ENCODE results near the gene MTMR12. TPM values are rescaled to one million over a fixed set of nuclear protein-coding genes. Genes with fewer than 3 reads are reported as not detected.

The MTMR12 gene
- total and polyA plus RNA-seq, 2 of the 13 experiments (the other 11 are each of a cell fraction or from before 2014, with no cell fraction given): 23.4 to 36.6 TPM

GRCh38 chr5:32255540-32255900 is 57.2 kb downstream of the MTMR12 start:
- no peaks in the 10 kb centered on the region for H3K9me3 ChIP-seq (ENCODE audit: low read length)
- no peak overlapping the region for H3K4me3 ChIP-seq (replicated peaks in 1 of 3; ENCODE audit: insufficient read depth in 1 of 3, low read depth in 2 of 3, low read length in 3 of 3)
- ChIA-PET CTCF (ENCODE audit: low intra/inter-chr PET ratio, low total read pairs) (no interaction called here), POLR2A (interaction anchor here (1.6 kb wide), 1 partner anchor 21 kb away, joined by 4 read pairs; no protein-coding TSS in a partner anchor)
- H4K20me1 ChIP-seq (ENCODE audit: insufficient read depth, low read length): no peaks in the 10 kb centered on the region
- in situ Hi-C loops (cut with HindIII; ENCODE audit: extremely low pct_ligation_motif_present, low pct_unique_long_range_greater_than_20kb): no loop called here
- H3K27me3 ChIP-seq (ENCODE audit: control insufficient read depth in 1 of 2, insufficient read depth in 2 of 2, low read length in 2 of 2): no peaks in the 10 kb centered on the region
- H2AFZ ChIP-seq (ENCODE audit: low read length): no peak overlapping the region
- H3K4me1 ChIP-seq (ENCODE audit: insufficient read depth, low read length): peaks cover 12% of the 10 kb centered on the region
- 100% methylated on average over 2 of the region's 2 CpGs for WGBS (ENCODE audit: low lambda C conversion rate)
- no peak overlapping the region for H3K4me2 ChIP-seq (ENCODE audit: low read depth, low read length)
- FAIRE-seq: no peak
- intact Hi-C loops (cut with micrococcal nuclease; ENCODE audit: unreplicated experiment): no loop called here
- no peak overlapping the region for H3K27ac ChIP-seq (ENCODE audit: extremely low read length, insufficient read depth, low read length)
- H3K36me3 ChIP-seq (replicated peaks in 1 of 2; ENCODE audit: control insufficient read depth in 1 of 2, insufficient read depth in 2 of 2, low read length in 2 of 2): peaks cover 30 to 84% of the 10 kb centered on the region in 2 experiments
- no TSS peak for BruUV-seq (replicated peaks)
- no peak for DNase-seq (ENCODE audit: low spot score)
- no peak overlapping the region for H3K9ac ChIP-seq (ENCODE audit: insufficient read depth, low read depth, low read length)
- no peak for ATAC-seq
- no peaks in the 10 kb centered on the region for H3K79me2 ChIP-seq (ENCODE audit: insufficient read depth, low read length)
- TF ChIP-seq KDM2A (CRISPR knock-in tag; IDR thresholded peaks at IDR 0.05; ENCODE audit: borderline replicate concordance, low read depth) (no peak), ZNF746 (CRISPR knock-in tag; IDR thresholded peaks at IDR 0.05) (no peak), HNRNPL (IDR thresholded peaks at IDR 0.05; ENCODE audit: low read depth, low read length) (no peak), ZFP36L1 (CRISPR knock-in tag; IDR thresholded peaks at IDR 0.05) (no peak), NFE2L1 (CRISPR knock-in tag; IDR thresholded peaks at IDR 0.05; ENCODE audit: borderline replicate concordance) (no peak)

- ATAC-seq (no peak), DNase-seq (ENCODE audit: low spot score) (no peak), FAIRE-seq (no peak)
- intact Hi-C loops (cut with micrococcal nuclease; ENCODE audit: unreplicated experiment) (no loop called here), in situ Hi-C loops (cut with HindIII; ENCODE audit: extremely low pct_ligation_motif_present, low pct_unique_long_range_greater_than_20kb) (no loop called here)
- H3K9me3 ChIP-seq (ENCODE audit: low read length): no peaks in the 10 kb centered on the region
- H3K4me1 ChIP-seq (ENCODE audit: insufficient read depth, low read length): peaks cover 17% of the 10 kb centered on the region
- no peak overlapping the region for H3K27ac ChIP-seq (ENCODE audit: extremely low read length, insufficient read depth, low read length)
- H3K36me3 ChIP-seq (replicated peaks in 1 of 2; ENCODE audit: control insufficient read depth in 1 of 2, insufficient read depth in 2 of 2, low read length in 2 of 2): peaks cover 31 to 79% of the 10 kb centered on the region in 2 experiments
- no TSS peak for BruUV-seq (replicated peaks)
- WGBS (ENCODE audit: low lambda C conversion rate): 97% methylated on average over 5 of the region's 5 CpGs
- POLR2A ChIA-PET: interaction anchor here (1.6 kb wide), 1 partner anchor 21 kb away, joined by 4 read pairs; no protein-coding TSS in a partner anchor
- H2AFZ ChIP-seq (ENCODE audit: low read length): no peak overlapping the region
- CTCF ChIA-PET (ENCODE audit: low intra/inter-chr PET ratio, low total read pairs): no interaction called here
- no peaks in the 10 kb centered on the region for H3K79me2 ChIP-seq (ENCODE audit: insufficient read depth, low read length)
- H3K4me3 ChIP-seq (replicated peaks in 1 of 3; ENCODE audit: insufficient read depth in 1 of 3, low read depth in 2 of 3, low read length in 3 of 3): no peak overlapping the region
- H3K9ac ChIP-seq (ENCODE audit: insufficient read depth, low read depth, low read length): no peak overlapping the region
- H3K4me2 ChIP-seq (ENCODE audit: low read depth, low read length): no peak overlapping the region
- no peaks in the 10 kb centered on the region for H4K20me1 ChIP-seq (ENCODE audit: insufficient read depth, low read length)
- no peaks in the 10 kb centered on the region for H3K27me3 ChIP-seq (ENCODE audit: control insufficient read depth in 1 of 2, insufficient read depth in 2 of 2, low read length in 2 of 2)
- no peak for TF ChIP-seq ZNF83 (CRISPR knock-in tag; IDR thresholded peaks at IDR 0.05; ENCODE audit: borderline replicate concordance)
- TF ChIP-seq DBP (CRISPR knock-in tag; IDR thresholded peaks at IDR 0.05; ENCODE audit: not compliant biosample characterization): no peak
- TF ChIP-seq, protein P1, sequence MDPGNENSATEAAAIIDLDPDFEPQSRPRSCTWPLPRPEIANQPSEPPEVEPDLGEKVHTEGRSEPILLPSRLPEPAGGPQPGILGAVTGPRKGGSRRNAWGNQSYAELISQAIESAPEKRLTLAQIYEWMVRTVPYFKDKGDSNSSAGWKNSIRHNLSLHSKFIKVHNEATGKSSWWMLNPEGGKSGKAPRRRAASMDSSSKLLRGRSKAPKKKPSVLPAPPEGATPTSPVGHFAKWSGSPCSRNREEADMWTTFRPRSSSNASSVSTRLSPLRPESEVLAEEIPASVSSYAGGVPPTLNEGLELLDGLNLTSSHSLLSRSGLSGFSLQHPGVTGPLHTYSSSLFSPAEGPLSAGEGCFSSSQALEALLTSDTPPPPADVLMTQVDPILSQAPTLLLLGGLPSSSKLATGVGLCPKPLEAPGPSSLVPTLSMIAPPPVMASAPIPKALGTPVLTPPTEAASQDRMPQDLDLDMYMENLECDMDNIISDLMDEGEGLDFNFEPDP (CRISPR knock-in tag; conservative IDR thresholded peaks at IDR 0.05): no peak
- TF ChIP-seq KDM6A (CRISPR knock-in tag; IDR thresholded peaks at IDR 0.05; ENCODE audit: low read depth): no peak
- TF ChIP-seq, protein P2, sequence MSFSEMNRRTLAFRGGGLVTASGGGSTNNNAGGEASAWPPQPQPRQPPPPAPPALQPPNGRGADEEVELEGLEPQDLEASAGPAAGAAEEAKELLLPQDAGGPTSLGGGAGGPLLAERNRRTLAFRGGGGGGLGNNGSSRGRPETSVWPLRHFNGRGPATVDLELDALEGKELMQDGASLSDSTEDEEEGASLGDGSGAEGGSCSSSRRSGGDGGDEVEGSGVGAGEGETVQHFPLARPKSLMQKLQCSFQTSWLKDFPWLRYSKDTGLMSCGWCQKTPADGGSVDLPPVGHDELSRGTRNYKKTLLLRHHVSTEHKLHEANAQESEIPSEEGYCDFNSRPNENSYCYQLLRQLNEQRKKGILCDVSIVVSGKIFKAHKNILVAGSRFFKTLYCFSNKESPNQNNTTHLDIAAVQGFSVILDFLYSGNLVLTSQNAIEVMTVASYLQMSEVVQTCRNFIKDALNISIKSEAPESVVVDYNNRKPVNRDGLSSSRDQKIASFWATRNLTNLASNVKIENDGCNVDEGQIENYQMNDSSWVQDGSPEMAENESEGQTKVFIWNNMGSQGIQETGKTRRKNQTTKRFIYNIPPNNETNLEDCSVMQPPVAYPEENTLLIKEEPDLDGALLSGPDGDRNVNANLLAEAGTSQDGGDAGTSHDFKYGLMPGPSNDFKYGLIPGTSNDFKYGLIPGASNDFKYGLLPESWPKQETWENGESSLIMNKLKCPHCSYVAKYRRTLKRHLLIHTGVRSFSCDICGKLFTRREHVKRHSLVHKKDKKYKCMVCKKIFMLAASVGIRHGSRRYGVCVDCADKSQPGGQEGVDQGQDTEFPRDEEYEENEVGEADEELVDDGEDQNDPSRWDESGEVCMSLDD (CRISPR knock-in tag; IDR thresholded peaks at IDR 0.05; ENCODE audit: borderline replicate concordance): no peak
- no peak for TF ChIP-seq KLF16 (CRISPR knock-in tag; IDR thresholded peaks at IDR 0.05)
- no peak for TF ChIP-seq ZNF713 (CRISPR knock-in tag; IDR thresholded peaks at IDR 0.05)
Observed at GRCh38 chr5:32254881-32255539, 57.7 kb downstream of the MTMR12 start.

Data from HepG2 (cell line).